Measurements from ENCODE around the gene LYZL4. TPM values are rescaled to one million over a fixed set of nuclear protein-coding genes. Genes with fewer than 3 reads are reported as not detected.

The LYZL4 gene
- total RNA-seq, 1 experiment from 2014 or later: not detected

- Histone ChIP-seq H2AFZ (ENCODE audit: low read depth, low read length, poor library complexity, severe bottlenecking) (no peak overlapping the region), H3K9me2 (ENCODE audit: insufficient read depth) (no peaks in the 10 kb centered on the region), H3K27me3 (ENCODE audit: insufficient read depth, low read length) (no peaks in the 10 kb centered on the region), H3K79me2 (ENCODE audit: insufficient read depth, low read length) (no peaks in the 10 kb centered on the region), H3K27ac (ENCODE audit: low read depth, low read length) (no peak overlapping the region), H3K9ac (ENCODE audit: low read length) (no peak overlapping the region), H3K4me1 (ENCODE audit: control insufficient read depth in 1 of 2, insufficient read depth in 2 of 2, low read length in 2 of 2) (no peaks in the 10 kb centered on the region), H4K20me1 (ENCODE audit: insufficient read depth) (no peaks in the 10 kb centered on the region), H3K36me3 (ENCODE audit: control insufficient read depth in 1 of 2, insufficient read depth in 2 of 2, low read length in 2 of 2) (no peaks in the 10 kb centered on the region), H3K4me2 (ENCODE audit: low read length) (no peak overlapping the region), H3K9me3 (ENCODE audit: control insufficient read depth in 1 of 2, insufficient read depth in 1 of 2, low read depth in 1 of 2, low read length in 2 of 2) (no peaks in the 10 kb centered on the region), H3K4me3 (replicated peaks in 1 of 2; ENCODE audit: low read depth in 1 of 2, low read length in 2 of 2) (no peak overlapping the region)
- CTCF ChIA-PET: no interaction called here
- intact Hi-C loops (cut with micrococcal nuclease): no loop called here
- RAD21 ChIA-PET (ENCODE audit: low non-redundant PET in 1 of 2, low total read pairs in 2 of 2, uncharacterized antibody in 2 of 2, unreplicated experiment in 2 of 2): no interaction called here
- TF ChIP-seq CEBPB (IDR thresholded peaks at IDR 0.05; ENCODE audit: low read depth) (no peak), CBX3 (IDR thresholded peaks at IDR 0.05; ENCODE audit: low read depth) (no peak), SIN3A (IDR thresholded peaks at IDR 0.05; ENCODE audit: low read depth) (no peak), RAD21 (IDR thresholded peaks at IDR 0.05; ENCODE audit: low read depth) (no peak), POLR2AphosphoS5 (IDR thresholded peaks at IDR 0.05; ENCODE audit: low read depth, low read length) (no peak), JUND (IDR thresholded peaks at IDR 0.05) (no peak), ZFX (IDR thresholded peaks at IDR 0.05) (no peak), EZH2phosphoT487 (IDR thresholded peaks at IDR 0.05; ENCODE audit: borderline replicate concordance) (no peak), ELF1 (IDR thresholded peaks at IDR 0.05; ENCODE audit: borderline replicate concordance, low read depth) (no peak), TCF7L2 (IDR thresholded peaks at IDR 0.05; ENCODE audit: borderline replicate concordance, extremely low read depth, insufficient read depth, insufficient read length) (no peak), SP1 (IDR thresholded peaks at IDR 0.05; ENCODE audit: low read depth) (no peak)
- no TSS peak for BruUV-seq (replicated peaks)
- POLR2A ChIA-PET: no interaction called here
- ATAC-seq (no peak), DNase-seq (ENCODE audit: low read depth, low spot score) (no peak)
These were observed 62.5 kb downstream of the LYZL4 start for GRCh38 chr3:42347928-42348327.

Other genes starting within 250 kb of the LYZL4 start
- gene CCK, start 144.4 kb downstream of the LYZL4 start, total RNA-seq (2021; ENCODE audit: unreplicated experiment): 0.32 TPM
- 9.6 TPM for gene VIPR1, start 92.0 kb upstream of the LYZL4 start, total RNA-seq (2021; ENCODE audit: unreplicated experiment)
- gene SEC22C, start 171.4 kb upstream of the LYZL4 start, total RNA-seq (2021; ENCODE audit: unreplicated experiment): 43.4 TPM
- 33.0 TPM for gene SS18L2, start 180.2 kb upstream of the LYZL4 start, total RNA-seq (2021; ENCODE audit: unreplicated experiment)
- 59.7 TPM for gene NKTR, start 190.1 kb upstream of the LYZL4 start, total RNA-seq (2021; ENCODE audit: unreplicated experiment)
- 6.3 TPM for gene ZBTB47, start 243.1 kb upstream of the LYZL4 start, total RNA-seq (2021; ENCODE audit: unreplicated experiment)